ENCODE measurements around the gene TCHHL1.

The TCHHL1 gene

GRCh38 chr1:152089014-152089674 is at the start of gene TCHHL1:
Gene TCHHL1, minus strand, starts transcription at chr1:152089064. Its CDS starts 921 bp downstream, at chr1:152088143.
- DNase-seq (ENCODE audit: low spot score): no peak

DNA sequence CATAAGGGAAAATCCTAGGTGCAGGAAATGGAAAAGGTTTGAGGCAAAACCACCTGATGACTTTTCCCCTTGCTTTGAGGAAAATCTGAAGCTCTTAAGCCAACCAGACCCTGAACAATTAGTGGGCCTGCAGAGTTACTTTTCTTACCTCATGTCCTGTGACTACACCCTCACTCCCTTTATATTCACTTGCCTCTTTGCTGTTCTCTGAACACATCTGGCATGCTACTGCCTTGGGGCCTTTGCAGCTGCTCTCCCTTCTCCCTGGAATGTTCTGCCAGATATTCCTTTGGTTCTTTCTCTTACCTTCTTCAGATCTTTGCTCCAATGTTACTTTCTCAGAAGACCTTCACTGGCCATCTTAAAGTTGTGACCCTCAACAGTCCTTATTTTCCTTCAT is 48.4 kb upstream of the TCHHL1 start:
- DNase-seq (ENCODE audit: low spot score): no peak

- no peak for DNase-seq (ENCODE audit: low spot score)
Observed at GRCh38 chr1:152130186-152130585, 41.3 kb upstream of the TCHHL1 start.

GRCh38 chr1:152127673-152128072 is 38.8 kb upstream of the TCHHL1 start:
- no peak for DNase-seq (ENCODE audit: low spot score)

DNA sequence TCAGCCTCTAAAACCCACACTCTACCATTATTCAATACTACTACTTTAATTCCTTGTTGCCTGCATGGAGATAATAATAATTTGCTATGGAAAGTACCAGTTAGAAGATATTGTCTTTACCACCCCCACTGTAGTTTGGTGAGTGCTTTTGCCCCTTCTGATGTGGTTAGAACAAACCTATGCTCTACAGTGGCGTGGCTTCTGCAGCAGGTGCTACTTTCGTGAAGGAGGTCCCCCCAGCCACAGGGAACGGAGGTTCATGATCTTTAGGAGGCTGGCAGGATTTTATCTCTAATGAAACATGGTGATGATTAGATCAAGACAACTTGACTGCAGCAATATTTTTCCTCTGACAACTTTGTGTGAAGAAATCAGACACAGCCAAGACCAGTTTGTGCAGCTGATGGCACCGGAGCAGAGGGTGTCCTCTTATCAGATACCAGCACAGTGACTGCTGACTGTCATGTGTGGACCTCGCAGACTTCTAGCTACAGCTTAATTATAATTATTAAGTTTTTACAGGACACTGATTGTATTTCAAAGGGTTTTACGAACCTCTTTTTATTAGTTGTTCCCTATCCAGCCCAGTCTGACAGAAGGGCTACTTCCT is 37.1 kb upstream of the TCHHL1 start:
- DNase-seq (ENCODE audit: low spot score): no peak

GRCh38 chr1:152118915-152119314 is 30.1 kb upstream of the TCHHL1 start:
- DNase-seq (ENCODE audit: low spot score): no peak

DNA sequence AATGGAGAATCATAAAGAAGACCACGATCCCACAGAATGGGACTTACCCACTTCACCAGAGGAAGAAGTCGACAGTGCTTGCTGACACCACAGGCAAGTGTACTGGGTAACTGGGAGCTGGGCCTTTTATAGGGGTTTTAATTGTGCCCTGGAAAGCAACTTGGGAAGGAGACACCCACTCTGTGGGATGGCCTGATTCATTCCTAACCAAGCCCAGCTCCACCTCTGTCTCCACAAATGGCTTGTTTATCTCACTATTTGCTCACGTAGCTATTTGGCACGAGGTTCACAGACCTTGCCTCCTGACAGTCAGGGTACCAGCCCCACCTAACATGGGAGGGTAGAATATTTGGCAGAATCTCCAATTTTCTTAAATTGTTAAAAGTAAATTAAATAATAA is 26.5 kb upstream of the TCHHL1 start, which contains the start of gene TCHH:
TSS of gene TCHH (minus strand) at position 101 of the 400 bp plus-strand sequence. CDS start 1,364 bp downstream, outside the sequence.
- no peak for DNase-seq (ENCODE audit: low spot score)

DNA sequence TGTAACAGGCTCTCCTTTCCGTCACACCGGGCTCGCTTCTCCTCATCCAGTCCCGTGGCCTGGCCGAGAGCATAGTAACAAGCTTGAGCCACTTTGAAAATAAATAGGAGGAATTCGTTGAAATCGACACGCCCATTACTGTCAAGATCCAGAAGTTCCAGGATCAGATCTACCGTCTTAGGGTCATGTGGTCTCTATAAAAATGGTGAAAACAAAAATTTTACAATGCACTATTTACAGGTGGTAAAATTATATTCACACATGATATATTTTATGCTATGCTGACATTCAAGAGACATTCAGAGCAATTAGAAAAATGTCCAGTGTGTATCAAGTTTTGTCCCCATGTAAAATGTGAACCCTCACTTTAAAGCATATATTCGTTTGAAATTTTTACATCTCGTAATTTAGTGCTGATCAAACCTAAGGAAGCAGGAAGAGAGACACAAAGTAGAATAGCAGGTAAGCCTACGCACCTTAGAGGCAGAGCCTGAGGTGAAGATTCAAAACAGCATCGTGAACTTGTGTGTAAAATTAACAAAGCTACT is 24.1 kb upstream of the TCHHL1 start:
- no peak for DNase-seq (ENCODE audit: low spot score)

DNA sequence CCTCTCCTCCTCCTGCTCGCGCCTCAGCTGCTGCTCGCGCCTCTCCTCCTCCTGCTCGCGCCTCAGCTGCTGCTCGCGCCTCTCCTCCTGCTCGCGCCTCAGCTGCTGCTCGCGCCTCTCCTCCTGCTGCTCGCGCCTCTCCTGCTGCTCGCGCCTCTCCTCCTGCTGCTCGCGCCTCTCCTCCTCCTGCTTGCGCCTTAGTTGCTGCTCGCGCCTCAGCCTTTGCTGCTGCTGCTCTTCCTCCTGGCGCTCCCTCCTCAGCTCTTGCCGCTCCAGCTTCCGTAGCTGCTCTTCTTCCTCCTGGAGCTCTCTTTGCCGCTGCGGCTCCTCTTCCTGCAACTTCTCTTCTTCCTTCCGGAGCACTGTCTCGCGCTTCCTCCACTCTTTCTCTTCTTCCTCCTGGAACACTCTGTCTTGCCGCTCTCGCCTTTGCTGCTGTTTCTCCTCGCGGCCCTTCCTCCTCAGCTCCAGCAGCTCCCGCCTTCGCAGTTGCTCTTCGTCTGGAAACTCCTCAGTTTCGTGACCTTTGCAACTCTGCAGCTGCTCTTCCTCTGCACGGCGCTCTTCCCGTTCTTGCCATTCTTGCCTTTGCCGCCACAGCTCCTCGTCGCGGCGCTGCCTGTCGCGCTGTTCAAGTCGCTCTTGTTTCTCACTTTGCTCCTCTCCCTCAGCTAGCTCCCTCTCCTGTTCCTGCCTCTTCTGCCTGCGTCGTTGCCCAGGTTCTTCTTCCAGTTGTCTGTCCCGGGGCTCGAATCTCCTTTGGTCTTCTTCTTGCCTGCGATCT is 23.4 kb upstream of the TCHHL1 start:
- DNase-seq (ENCODE audit: low spot score): no peak

- no peak for DNase-seq (ENCODE audit: low spot score)
Observed at GRCh38 chr1:152111515-152111968, 22.7 kb upstream of the TCHHL1 start.

GRCh38 chr1:152110860-152111514 is 22.1 kb upstream of the TCHHL1 start:
- DNase-seq (ENCODE audit: low spot score): no peak

- DNase-seq (ENCODE audit: low spot score): no peak
Observed at GRCh38 chr1:152110365-152110859, 21.5 kb upstream of the TCHHL1 start.

GRCh38 chr1:152109998-152110294 is 21.1 kb upstream of the TCHHL1 start:
- DNase-seq (ENCODE audit: low spot score): no peak

DNA sequence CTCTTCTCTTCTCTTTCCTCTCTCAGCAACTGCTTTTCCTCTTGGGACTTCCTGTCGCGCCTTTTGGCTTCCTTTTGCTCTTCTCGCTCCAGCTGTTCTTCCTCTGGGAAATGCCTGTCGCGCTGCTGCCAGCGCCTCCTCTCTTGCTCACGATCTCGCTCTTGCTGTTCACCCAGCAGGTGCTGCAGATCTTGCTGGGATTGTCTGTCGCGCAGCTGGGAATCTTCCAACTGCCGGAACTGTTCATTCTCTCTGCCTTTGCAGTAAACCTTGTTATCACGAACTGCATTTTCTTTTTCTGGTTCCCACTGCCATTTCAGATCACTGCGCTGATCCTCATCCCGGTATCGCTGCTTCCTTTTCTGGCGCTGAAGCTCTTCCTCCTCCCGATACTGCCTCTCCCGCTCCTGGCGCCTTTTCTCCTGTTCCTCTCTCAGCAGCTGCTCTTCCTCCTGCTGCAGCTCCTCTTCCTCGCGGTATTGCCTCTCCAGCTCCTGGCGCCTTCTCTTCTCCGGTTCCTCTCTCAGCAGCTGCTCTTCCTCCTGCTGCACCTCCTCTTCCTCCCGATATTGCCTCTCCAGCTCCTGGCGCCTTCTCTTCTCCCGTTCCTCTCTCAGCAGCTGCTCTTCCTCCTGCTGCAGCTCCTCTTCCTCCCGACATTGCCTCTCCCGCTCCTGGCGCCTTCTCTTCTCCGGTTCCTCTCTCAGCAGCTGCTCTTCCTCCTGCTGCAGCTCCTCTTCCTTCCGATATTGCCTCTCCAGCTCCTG is 20.6 kb upstream of the TCHHL1 start:
- no peak for DNase-seq (ENCODE audit: low spot score)

DNA sequence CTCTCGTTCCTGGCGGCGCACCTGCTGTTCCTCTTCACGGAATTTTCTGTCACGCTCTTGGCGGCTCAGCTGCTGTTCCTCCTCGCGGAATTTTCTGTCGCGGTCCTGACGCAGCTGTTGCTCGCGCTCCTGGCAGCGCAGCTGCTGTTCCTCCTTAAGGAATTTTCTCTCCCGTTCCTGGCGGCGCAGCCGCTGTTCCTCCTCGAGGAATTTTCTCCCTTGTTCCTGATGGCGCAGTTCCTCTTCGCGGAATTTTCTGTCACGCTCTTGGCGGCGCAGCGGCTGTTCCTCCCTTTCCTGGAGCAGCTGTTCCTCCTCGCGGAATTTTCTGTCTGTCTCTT is 20.0 kb upstream of the TCHHL1 start:
- DNase-seq (ENCODE audit: low spot score): no peak

GRCh38 chr1:152107984-152108881 is 19.4 kb upstream of the TCHHL1 start:
- no peak for DNase-seq (ENCODE audit: low spot score)

- no peak for DNase-seq (ENCODE audit: low spot score)
Observed at GRCh38 chr1:152107031-152107983, 18.4 kb upstream of the TCHHL1 start.

GRCh38 chr1:152104854-152105253 is 16.0 kb upstream of the TCHHL1 start:
- no peak for DNase-seq (ENCODE audit: low spot score)

DNA sequence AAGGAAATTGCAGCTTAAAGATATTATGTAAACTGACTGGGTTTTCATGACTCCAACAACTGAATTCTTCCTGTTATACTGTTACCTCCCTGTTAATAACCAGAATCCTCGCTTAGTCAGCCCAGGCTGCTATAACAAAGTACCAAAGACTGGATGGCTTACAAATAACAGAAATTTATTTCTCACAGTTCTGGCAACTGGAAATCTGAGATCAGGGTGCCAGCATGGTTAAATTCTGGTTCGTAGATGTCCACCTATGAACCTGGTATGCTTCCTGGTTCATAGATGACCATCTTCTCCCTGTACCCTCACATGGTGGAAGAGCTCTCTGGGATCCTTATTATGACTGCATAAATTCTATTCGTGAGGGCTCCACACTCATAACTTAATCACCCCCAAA is 8.1 kb upstream of the TCHHL1 start:
- DNase-seq (ENCODE audit: low spot score): no peak

Data from RKO (cell line).